Transverse colon (tissue), 4 donors: ENCODE data around the gene CEP57L1.

Source experiments
- EP300 ChIP-seq: sonication (generic); formaldehyde crosslinking; IDR thresholded peaks from one replicate; pipeline ENCODE4 v1.6.1; 2017; ENCODE audit warnings: antibody characterized with exemption, low read depth
- POLR2AphosphoS5 ChIP-seq, 3 donors: sonication (generic); formaldehyde crosslinking; IDR thresholded peaks; one replicate each; pipeline ENCODE4 v1.6.1; 2016; ENCODE audit warnings: antibody characterized with exemption in 3 of 3
- TF ChIP-seq, protein P1 (sequence below), 5 experiments: fragments of 200-600 bp in 3 of 5; fragments of 450-650 bp in 2 of 5; sonication (generic) in 3 of 5; IDR thresholded peaks; 1 replicate in 2 of 5; 2 replicates in 3 of 5; pipeline ENCODE4 v1.5.1; 2016 to 2017; ENCODE audit warnings: antibody characterized with exemption in 5 of 5, inconsistent platforms in 3 of 5, mild to moderate bottlenecking in 2 of 5, moderate library complexity in 1 of 5

DNA sequence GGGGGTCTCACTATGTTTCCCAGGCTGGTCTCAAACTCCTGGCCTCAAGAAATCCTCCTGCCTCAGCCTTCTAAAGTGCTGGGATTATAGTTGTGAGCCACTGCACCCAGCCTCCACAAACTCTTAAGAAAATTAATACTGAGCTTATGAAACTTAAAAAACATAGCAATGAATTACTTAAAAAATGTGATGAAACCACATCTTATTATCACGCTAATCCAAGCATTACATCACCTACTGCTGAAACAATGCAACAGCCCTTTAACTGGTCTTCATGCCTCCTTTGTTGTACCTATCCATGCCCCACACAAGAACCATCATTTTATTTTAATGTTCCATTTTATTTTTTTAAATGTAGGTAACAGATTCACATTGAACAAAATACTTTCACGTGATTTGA is 25.6 kb upstream of the CEP57L1 start:
- TF ChIP-seq, protein P1, sequence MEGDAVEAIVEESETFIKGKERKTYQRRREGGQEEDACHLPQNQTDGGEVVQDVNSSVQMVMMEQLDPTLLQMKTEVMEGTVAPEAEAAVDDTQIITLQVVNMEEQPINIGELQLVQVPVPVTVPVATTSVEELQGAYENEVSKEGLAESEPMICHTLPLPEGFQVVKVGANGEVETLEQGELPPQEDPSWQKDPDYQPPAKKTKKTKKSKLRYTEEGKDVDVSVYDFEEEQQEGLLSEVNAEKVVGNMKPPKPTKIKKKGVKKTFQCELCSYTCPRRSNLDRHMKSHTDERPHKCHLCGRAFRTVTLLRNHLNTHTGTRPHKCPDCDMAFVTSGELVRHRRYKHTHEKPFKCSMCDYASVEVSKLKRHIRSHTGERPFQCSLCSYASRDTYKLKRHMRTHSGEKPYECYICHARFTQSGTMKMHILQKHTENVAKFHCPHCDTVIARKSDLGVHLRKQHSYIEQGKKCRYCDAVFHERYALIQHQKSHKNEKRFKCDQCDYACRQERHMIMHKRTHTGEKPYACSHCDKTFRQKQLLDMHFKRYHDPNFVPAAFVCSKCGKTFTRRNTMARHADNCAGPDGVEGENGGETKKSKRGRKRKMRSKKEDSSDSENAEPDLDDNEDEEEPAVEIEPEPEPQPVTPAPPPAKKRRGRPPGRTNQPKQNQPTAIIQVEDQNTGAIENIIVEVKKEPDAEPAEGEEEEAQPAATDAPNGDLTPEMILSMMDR (IDR thresholded peaks at IDR 0.05) = no peak
- no peak for TF ChIP-seq POLR2AphosphoS5 (IDR thresholded peaks at IDR 0.05)
- TF ChIP-seq EP300 = no peak
